ENCODE measurements around the gene ADGRG2. TPM values are rescaled to one million over a fixed set of nuclear protein-coding genes. Genes with fewer than 3 reads are reported as not detected.
"Not testable (repeated sequence)": the region's sequence is repeated elsewhere in the genome, so short reads cannot be mapped to it uniquely, and the experiment has no call there.

Gene ADGRG2
- total RNA-seq, 1 experiment from 2014 or later = 0.11 TPM

DNA sequence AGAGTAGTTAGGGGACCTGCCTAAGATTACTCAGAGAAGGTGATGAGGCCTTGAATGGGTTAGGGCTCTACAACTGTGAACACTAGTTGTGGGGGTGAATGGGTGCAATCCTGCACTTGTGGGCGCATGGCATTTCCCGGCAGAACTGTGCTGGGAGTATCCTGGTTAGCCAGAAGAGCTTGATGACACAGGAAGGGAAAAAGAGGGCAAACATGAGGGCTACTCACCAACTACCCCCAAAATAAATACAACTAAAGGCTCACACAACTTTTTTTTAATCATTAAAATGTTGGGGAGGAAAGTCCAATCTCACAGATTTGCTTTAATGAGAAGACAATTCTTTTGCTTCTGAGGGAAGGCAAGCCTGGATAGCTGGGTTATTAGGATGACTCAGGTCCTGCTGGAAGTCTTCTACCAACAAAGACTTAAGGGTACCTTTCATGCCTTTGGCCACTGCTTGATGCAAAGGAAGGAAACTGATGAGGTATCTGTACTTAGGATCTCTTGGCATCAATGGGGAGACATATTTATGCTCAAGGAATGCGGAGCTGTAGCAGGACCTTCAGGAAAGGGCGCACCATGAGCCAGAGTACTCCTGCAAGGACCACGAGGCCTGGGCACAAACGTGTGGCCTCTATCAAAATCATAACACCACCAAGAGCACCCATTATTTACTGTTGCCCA is 141.0 kb downstream of the ADGRG2 start:
- no peak for DNase-seq (ENCODE audit: low read depth in 1 of 2, low spot score in 2 of 2)
- Histone ChIP-seq H3K4me3 (no peak overlapping the region), H3K27me3 (replicated peaks) (no peaks in the 10 kb centered on the region), H3K27ac (no peak overlapping the region), H3K4me1 (replicated peaks) (peaks cover 9% of the 10 kb centered on the region), H3K9me3 (replicated peaks) (no peaks in the 10 kb centered on the region), H3K36me3 (no peaks in the 10 kb centered on the region)

DNA sequence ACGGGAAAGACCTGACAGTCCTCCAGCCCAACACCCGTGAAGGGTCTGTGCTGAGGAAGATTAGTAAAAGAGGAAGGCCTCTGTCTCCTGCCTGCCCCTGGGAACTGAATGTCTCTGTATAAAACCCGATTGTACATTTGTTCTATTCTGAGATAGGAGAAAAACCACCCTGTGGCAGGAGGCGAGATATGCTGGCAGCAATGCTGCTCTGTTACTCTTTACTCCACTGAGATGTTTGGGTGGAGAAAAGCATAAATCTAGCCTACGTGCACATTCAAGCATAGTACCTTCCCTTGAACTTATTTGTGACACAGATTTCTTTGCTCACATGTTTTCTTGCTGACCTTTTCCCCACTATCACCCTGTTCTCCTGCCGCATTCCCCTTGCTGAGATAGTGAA is 142.0 kb downstream of the ADGRG2 start:
- not testable (repeated sequence) for H3K27me3 ChIP-seq (replicated peaks); DNase-seq (ENCODE audit: low read depth in 1 of 2, low spot score in 2 of 2); H3K27ac ChIP-seq; H3K9me3 ChIP-seq (replicated peaks); H3K4me1 ChIP-seq (replicated peaks); H3K36me3 ChIP-seq; H3K4me3 ChIP-seq

DNA sequence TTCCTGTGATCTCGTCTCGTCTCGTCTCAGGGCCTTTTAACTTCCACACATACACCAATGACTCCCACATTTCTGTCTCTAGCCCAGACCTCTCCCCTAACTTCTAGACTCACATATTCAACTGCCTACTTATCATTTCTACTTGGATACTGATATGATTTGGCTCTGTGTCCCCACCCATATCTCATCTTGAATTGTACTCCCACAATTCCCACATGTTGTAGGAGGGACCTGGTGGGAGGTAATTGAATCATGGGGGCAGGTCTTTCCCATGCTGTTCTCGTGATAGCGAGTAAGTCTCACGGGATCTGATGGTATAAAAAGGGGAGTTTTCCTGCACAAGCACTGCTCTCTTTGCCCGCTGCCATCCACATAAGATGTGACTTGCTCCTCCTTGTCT is 147.3 kb downstream of the ADGRG2 start:
- H3K4me1 ChIP-seq (replicated peaks) = no peaks in the 10 kb centered on the region
- no peak overlapping the region for H3K4me3 ChIP-seq
- no peak overlapping the region for H3K27ac ChIP-seq
- DNase-seq (ENCODE audit: low read depth in 1 of 2, low spot score in 2 of 2) = no peak
- H3K27me3 ChIP-seq (replicated peaks) = no peaks in the 10 kb centered on the region
- no peaks in the 10 kb centered on the region for H3K9me3 ChIP-seq (replicated peaks)
- H3K36me3 ChIP-seq = no peaks in the 10 kb centered on the region

DNA sequence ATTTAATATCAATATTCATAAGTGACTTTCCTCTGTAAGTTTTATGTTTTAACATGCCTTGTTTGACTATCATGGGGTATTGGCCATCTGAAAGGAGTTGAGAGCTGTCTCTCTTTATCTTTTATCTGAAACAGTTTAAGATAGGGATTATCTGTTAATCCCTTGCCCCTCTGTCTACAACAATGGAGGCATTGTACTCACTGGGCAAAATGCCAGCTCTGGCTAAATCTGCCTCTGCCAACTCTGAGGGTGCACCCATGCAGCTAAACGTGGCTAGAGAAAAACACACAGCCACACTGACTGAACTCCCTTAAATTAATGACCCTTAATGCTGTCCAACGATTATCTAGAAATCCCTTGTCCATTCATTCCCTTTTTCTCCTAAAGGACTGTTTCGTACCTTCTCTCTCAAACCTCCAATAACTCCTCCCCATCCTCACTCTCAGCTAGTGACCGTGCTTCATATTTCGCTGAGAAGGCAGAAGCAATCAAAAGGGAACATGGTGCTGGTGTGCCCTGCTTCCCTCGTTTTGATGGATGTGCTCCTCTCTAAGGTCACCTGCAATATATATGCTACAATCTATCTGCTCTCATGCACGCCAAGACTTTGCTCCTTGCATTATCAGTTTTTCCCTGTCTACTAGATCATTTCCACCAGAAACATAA is 148.6 kb downstream of the ADGRG2 start:
- DNase-seq (ENCODE audit: low read depth in 1 of 2, low spot score in 2 of 2) = no peak

DNA sequence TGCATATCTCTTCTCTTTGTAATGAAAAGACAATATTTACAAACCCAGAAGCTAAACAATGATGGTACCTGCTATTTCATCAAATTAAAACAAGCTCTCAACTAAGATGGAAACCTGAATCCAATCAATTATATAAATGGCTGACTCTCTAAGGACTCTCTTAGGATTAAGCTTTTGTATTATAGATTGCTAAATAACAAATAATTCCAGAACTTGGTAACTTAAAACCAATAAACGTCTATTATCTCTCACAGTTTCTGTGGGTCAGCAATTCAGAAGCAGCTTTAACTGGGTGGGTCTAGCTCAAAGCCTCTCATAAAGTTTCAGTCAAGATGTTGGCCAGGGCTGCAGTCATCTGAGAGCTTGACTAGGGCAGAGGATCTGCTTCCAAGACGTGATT is 150.8 kb downstream of the ADGRG2 start:
- Histone ChIP-seq H3K4me3 (no peak overlapping the region), H3K27me3 (replicated peaks) (no peaks in the 10 kb centered on the region), H3K9me3 (replicated peaks) (no peaks in the 10 kb centered on the region), H3K27ac (no peak overlapping the region), H3K4me1 (replicated peaks) (no peaks in the 10 kb centered on the region), H3K36me3 (no peaks in the 10 kb centered on the region)
- DNase-seq (ENCODE audit: low read depth in 1 of 2, low spot score in 2 of 2) = no peak

More for the DNA sequence above, 148.6 kb downstream of the ADGRG2 start:
- no peak overlapping the region for H3K4me3 ChIP-seq
- H3K27ac ChIP-seq = no peak overlapping the region
- no peaks in the 10 kb centered on the region for H3K9me3 ChIP-seq (replicated peaks)
- H3K36me3 ChIP-seq = no peaks in the 10 kb centered on the region
- H3K27me3 ChIP-seq (replicated peaks) = no peaks in the 10 kb centered on the region
- H3K4me1 ChIP-seq (replicated peaks) = no peaks in the 10 kb centered on the region

- Histone ChIP-seq H3K36me3 (no peaks in the 10 kb centered on the region), H3K27me3 (replicated peaks) (no peaks in the 10 kb centered on the region), H3K4me1 (replicated peaks) (no peaks in the 10 kb centered on the region), H3K27ac (no peak overlapping the region), H3K9me3 (replicated peaks) (no peaks in the 10 kb centered on the region), H3K4me3 (no peak overlapping the region)
- no peak for DNase-seq (ENCODE audit: low read depth in 1 of 2, low spot score in 2 of 2)
Observed at GRCh38 chrX:18970465-18970864, 151.8 kb downstream of the ADGRG2 start.

DNA sequence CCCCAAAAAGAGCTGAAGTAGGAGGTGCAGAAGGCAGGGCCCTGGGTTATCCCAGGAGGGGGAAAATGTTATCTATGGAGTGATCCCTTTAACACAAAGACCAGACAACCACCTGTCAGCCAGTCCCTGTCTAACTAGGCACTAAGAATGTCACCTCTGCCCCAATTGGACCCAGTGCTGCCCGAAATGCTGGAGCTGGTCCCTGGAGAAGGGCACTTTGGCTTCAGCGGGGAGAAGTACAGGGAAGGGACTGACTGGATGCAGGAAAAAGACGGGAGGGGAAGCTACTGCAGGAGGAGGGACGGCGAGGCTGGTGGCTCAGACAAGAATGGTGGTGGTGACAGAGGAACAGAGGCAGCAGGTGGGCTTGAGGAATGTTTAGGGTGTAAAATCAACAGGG is 155.6 kb downstream of the ADGRG2 start:
- no peaks in the 10 kb centered on the region for H3K4me1 ChIP-seq (replicated peaks)
- no peaks in the 10 kb centered on the region for H3K27me3 ChIP-seq (replicated peaks)
- DNase-seq (ENCODE audit: low read depth in 1 of 2, low spot score in 2 of 2) = no peak
- H3K4me3 ChIP-seq = no peak overlapping the region
- no peak overlapping the region for H3K27ac ChIP-seq
- no peaks in the 10 kb centered on the region for H3K9me3 ChIP-seq (replicated peaks)
- no peaks in the 10 kb centered on the region for H3K36me3 ChIP-seq

GRCh38 chrX:18964901-18965300 is 157.4 kb downstream of the ADGRG2 start:
- Histone ChIP-seq H3K27ac (no peak overlapping the region), H3K4me3 (no peak overlapping the region), H3K27me3 (replicated peaks) (no peaks in the 10 kb centered on the region), H3K36me3 (no peaks in the 10 kb centered on the region), H3K4me1 (replicated peaks) (no peaks in the 10 kb centered on the region), H3K9me3 (replicated peaks) (no peaks in the 10 kb centered on the region)
- DNase-seq (ENCODE audit: low read depth in 1 of 2, low spot score in 2 of 2) = no peak

DNA sequence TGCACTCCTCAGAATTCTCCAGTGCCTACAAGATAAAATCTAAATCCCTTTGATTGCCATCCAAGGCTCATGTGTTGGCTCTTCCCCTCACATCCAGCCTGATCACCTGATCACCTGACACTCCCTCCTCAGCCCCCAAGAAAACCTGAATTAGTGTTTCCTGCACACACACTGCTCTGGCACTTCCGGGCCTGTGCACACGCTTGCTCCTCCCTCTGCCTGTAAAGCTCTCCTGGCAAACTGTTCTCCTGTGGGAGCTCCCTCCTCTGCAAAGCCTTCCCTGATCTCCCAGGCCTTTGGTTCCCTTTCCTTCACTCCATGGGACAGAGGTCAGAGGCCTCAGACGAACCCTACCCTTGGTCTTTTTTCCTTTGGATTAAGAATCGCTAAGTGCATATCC is 158.2 kb downstream of the ADGRG2 start:
- Histone ChIP-seq H3K27me3 (replicated peaks) (no peaks in the 10 kb centered on the region), H3K36me3 (no peaks in the 10 kb centered on the region), H3K4me3 (no peak overlapping the region), H3K4me1 (replicated peaks) (no peaks in the 10 kb centered on the region), H3K9me3 (replicated peaks) (no peaks in the 10 kb centered on the region), H3K27ac (no peak overlapping the region)
- DNase-seq (ENCODE audit: low read depth in 1 of 2, low spot score in 2 of 2) = no peak

- DNase-seq (ENCODE audit: low read depth in 1 of 2, low spot score in 2 of 2) = no peak
- H3K9me3 ChIP-seq (replicated peaks) = no peaks in the 10 kb centered on the region
- no peaks in the 10 kb centered on the region for H3K4me1 ChIP-seq (replicated peaks)
- H3K27me3 ChIP-seq (replicated peaks) = no peaks in the 10 kb centered on the region
- no peaks in the 10 kb centered on the region for H3K36me3 ChIP-seq
- no peak overlapping the region for H3K27ac ChIP-seq
- no peak overlapping the region for H3K4me3 ChIP-seq
Observed at GRCh38 chrX:18962329-18962728, 159.9 kb downstream of the ADGRG2 start.

- Histone ChIP-seq H3K36me3 (no peaks in the 10 kb centered on the region), H3K27me3 (replicated peaks) (no peaks in the 10 kb centered on the region), H3K27ac (no peak overlapping the region), H3K4me3 (no peak overlapping the region), H3K4me1 (replicated peaks) (no peaks in the 10 kb centered on the region), H3K9me3 (replicated peaks) (no peaks in the 10 kb centered on the region)
- no peak for DNase-seq (ENCODE audit: low read depth in 1 of 2, low spot score in 2 of 2)
Observed at GRCh38 chrX:18961686-18962085, 160.6 kb downstream of the ADGRG2 start.

DNA sequence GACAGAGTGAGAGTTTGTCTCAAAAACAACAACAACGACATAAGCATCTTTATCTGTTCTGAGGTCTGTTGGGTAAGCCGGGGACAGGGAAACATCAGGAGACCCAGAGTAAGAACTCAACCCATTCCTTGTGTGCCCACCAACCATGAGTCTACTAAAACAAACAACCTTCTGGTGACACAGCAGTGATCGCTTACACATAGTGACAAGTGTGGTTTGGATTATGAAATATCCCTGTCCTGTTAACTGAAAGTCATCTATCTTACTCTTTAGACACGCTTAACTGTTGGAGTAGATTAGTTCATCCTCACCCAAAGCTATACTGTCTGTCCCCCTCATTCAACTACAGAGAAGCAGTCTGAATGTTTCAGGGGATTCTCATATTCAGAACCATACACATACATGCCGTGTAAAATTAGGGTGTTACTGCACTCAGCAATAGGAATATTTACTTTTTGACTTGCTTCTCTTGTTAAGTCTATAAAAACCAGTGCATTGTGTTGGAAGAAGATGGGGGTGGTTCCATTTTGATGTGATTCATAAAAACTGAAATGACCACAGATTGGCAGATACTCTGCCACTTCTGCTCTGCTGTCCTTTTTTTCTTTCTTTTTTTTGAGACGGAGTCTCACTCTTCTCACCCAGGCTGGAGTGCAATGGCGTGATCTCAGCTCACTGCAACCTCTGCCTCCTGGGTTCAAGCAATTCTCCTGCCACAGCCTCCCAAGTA is 165.8 kb downstream of the ADGRG2 start:
- Histone ChIP-seq H3K9me3 (replicated peaks) (no peaks in the 10 kb centered on the region), H3K27me3 (replicated peaks) (no peaks in the 10 kb centered on the region), H3K4me3 (no peak overlapping the region), H3K36me3 (no peaks in the 10 kb centered on the region), H3K4me1 (replicated peaks) (no peaks in the 10 kb centered on the region), H3K27ac (no peak overlapping the region)
- DNase-seq (ENCODE audit: low read depth in 1 of 2, low spot score in 2 of 2) = no peak

DNA sequence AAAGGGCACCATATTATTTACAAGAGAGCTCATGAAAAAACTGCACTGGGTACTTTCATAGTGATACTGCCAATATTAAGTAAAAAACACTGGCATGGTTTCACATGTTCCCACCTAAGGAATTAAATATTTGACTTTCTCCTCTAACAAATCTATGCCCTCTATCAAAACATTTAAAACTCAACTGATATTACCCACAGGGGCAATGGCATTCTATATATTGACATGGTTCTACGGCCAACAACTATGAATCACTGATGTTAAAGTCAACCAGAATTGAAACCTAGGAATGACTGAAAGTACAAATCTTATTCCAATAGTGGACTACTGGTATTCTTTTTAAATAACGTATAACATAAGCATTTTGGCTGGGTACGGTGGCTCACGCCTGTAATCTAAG is 166.6 kb downstream of the ADGRG2 start:
- H3K4me1 ChIP-seq (replicated peaks) = no peaks in the 10 kb centered on the region
- H3K9me3 ChIP-seq (replicated peaks) = no peaks in the 10 kb centered on the region
- no peak overlapping the region for H3K4me3 ChIP-seq
- H3K27me3 ChIP-seq (replicated peaks) = no peaks in the 10 kb centered on the region
- H3K27ac ChIP-seq = no peak overlapping the region
- DNase-seq (ENCODE audit: low read depth in 1 of 2, low spot score in 2 of 2) = no peak
- H3K36me3 ChIP-seq = no peaks in the 10 kb centered on the region

GRCh38 chrX:18951032-18951431 is 171.2 kb downstream of the ADGRG2 start:
- Histone ChIP-seq H3K4me1 (replicated peaks) (no peaks in the 10 kb centered on the region), H3K9me3 (replicated peaks) (no peaks in the 10 kb centered on the region), H3K27ac (no peak overlapping the region), H3K27me3 (replicated peaks) (no peaks in the 10 kb centered on the region), H3K36me3 (no peaks in the 10 kb centered on the region), H3K4me3 (no peak overlapping the region)
- no peak for DNase-seq (ENCODE audit: low read depth in 1 of 2, low spot score in 2 of 2)

Data from SJSA1 (cell line).